ENCODE measurements around the gene SUMO4. TPM values are rescaled to one million over a fixed set of nuclear protein-coding genes. Genes with fewer than 3 reads are reported as not detected.

The SUMO4 gene
- total and polyA plus RNA-seq, 7 donors, result 0.39 to 11.1 (median 5.4) TPM; not detected in 2

- H3K27ac ChIP-seq, result no peak overlapping the region
- no peak for TF ChIP-seq POLR2AphosphoS5 (IDR thresholded peaks at IDR 0.05)
- no peak for TF ChIP-seq CTCF (IDR thresholded peaks at IDR 0.05)
- TF ChIP-seq POLR2A (IDR thresholded peaks at IDR 0.05), result no peak
- no peak for TF ChIP-seq EP300 (IDR thresholded peaks at IDR 0.05)
- H3K36me3 ChIP-seq, result peaks cover 0 to 21% (median 3%) of the 10 kb centered on the region in 4 donors
- H3K4me1 ChIP-seq, result peaks cover 0 to 28% (median 21%) of the 10 kb centered on the region in 4 donors
- no peaks in the 10 kb centered on the region for H3K9me3 ChIP-seq
- H3K4me3 ChIP-seq, result no peak overlapping the region
- intact Hi-C loops (cut with DNase I), result no loop called here
- no peak for DNase-seq
- H3K27me3 ChIP-seq, result no peaks in the 10 kb centered on the region
Measured at GRCh38 chr6:149384464-149384863, 15.6 kb upstream of the SUMO4 start.

- H3K27me3 ChIP-seq, result no peaks in the 10 kb centered on the region
- intact Hi-C loops (cut with DNase I), result no loop called here
- DNase-seq, result no peak
- H3K27ac ChIP-seq, result no peak overlapping the region
- peaks cover 0 to 6% (median 0%) of the 10 kb centered on the region in 4 donors for H3K36me3 ChIP-seq
- no peak overlapping the region for H3K4me3 ChIP-seq
- TF ChIP-seq CTCF (IDR thresholded peaks at IDR 0.05) (no peak), POLR2AphosphoS5 (IDR thresholded peaks at IDR 0.05) (no peak), EP300 (IDR thresholded peaks at IDR 0.05) (no peak), POLR2A (IDR thresholded peaks at IDR 0.05) (no peak)
- no peaks in the 10 kb centered on the region for H3K9me3 ChIP-seq
- 93% methylated on average over 5 of the region's 5 CpGs for WGBS, 2 donors
- peaks cover 0 to 39% (median 27%) of the 10 kb centered on the region in 4 donors for H3K4me1 ChIP-seq
Measured at GRCh38 chr6:149385998-149386646, 13.9 kb upstream of the SUMO4 start.

GRCh38 chr6:149387779-149388512 is 12.1 kb upstream of the SUMO4 start:
- DNase-seq, result no peak
- WGBS, 2 donors, result 19 to 64% methylated on average over 1 of the region's 1 CpG

GRCh38 chr6:149389509-149390297 is 10.4 kb upstream of the SUMO4 start:
- DNase-seq, result no peak
- TF ChIP-seq EP300 (IDR thresholded peaks at IDR 0.05), result no peak
- no peak for TF ChIP-seq POLR2AphosphoS5 (IDR thresholded peaks at IDR 0.05)
- no peak for TF ChIP-seq CTCF (IDR thresholded peaks at IDR 0.05)
- no peak for TF ChIP-seq POLR2A (IDR thresholded peaks at IDR 0.05)
- Histone ChIP-seq H3K36me3 (no peaks in the 10 kb centered on the region), H3K4me1 (peaks cover 0 to 53% (median 32%) of the 10 kb centered on the region in 4 donors), H3K27ac (no peak overlapping the region), H3K4me3 (no peak overlapping the region), H3K9me3 (no peaks in the 10 kb centered on the region), H3K27me3 (no peaks in the 10 kb centered on the region)
- 63 to 65% methylated on average over 3 of the region's 3 CpGs for WGBS, 2 donors
- intact Hi-C loops (cut with DNase I), result no loop called here

More at GRCh38 chr6:149387779-149388512, 12.1 kb upstream of the SUMO4 start:
- TF ChIP-seq CTCF (IDR thresholded peaks at IDR 0.05), result no peak
- no peaks in the 10 kb centered on the region for H3K9me3 ChIP-seq
- H3K27me3 ChIP-seq, result no peaks in the 10 kb centered on the region
- no peak overlapping the region for H3K4me3 ChIP-seq
- H3K36me3 ChIP-seq, result no peaks in the 10 kb centered on the region
- no peak overlapping the region for H3K27ac ChIP-seq
- intact Hi-C loops (cut with DNase I), result no loop called here
- H3K4me1 ChIP-seq, result peaks cover 0 to 46% (median 27%) of the 10 kb centered on the region in 4 donors

Measured in sigmoid colon (tissue), 7 donors.